Adipose tissue (tissue), 3 donors: ENCODE results near the gene KRTAP12-2. TPM values are rescaled to one million over a fixed set of nuclear protein-coding genes. Genes with fewer than 3 reads are reported as not detected.

Source experiments
- H3K27ac ChIP-seq: one replicate; pipeline ENCODE4 v1.5.1; 2013; ENCODE audit warnings: low read depth, low read length
- WGBS, 3 donors: extraction: QIAGEN DNeasy Blood & Tissue Kit; methylation state at CpG; one replicate each; pipeline ENCODE4 v1.1.7; 2013; 5-methylcytosine and 5-hydroxymethylcytosine counted together
- polyA plus RNA-seq, 3 donors: library from polyadenylated mRNA; stranded (reverse); fragments of 200-250 nt; gene quantifications; one replicate each; pipeline ENCODE4 v1.2.3, GENCODE V29; 2013
- donor health status: healthy with polysubstance abuse.
- donor health status: Bipolar disorder and iron deficiency.
- donor health status: healthy.

KRTAP12-2 gene
- polyA plus RNA-seq = under 1 TPM in 1 of 3 donors, not detected in 2; 0.79 TPM

DNA sequence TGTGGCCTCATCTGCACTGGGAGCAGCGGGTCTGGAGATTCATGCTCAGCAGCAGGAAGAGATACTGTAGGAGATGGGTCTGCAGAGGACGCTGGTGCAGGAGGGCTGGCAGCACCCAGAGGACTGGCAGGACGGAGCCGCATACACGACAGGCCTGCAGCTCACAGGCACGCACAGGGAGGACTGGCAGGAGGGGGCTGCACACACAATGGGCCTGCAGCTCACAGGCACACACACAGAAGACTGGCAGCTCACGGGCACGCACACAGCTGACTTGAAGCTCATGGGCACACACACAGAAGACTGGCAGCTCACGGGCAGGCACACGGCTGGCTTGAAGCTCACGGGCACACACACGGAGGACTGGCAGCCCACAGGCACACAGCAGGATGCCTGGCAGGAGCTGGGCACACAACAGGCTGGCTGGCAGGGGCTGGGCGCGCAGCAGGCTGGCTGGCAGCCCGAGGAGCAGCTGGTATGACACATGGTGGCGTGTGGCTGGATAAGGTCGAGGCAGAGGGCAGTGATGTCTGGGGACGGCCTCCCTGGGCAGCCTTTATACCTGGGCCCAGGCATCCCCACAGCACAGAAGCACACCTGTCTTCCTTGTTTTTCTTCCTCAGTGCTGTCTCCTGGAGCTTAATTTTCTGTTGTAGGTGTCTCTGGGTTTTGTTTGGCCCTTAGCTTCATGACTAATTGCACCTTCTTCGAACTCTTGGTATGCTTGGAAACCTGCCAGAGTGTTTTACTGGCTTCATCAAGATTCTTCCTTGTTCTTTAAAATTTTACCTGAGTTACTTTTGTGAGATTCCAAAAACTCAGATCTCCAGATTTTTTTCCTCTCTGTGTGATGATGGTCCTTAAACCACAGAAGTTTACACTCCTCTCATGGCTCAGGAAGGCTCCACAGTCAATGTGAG lies at the start of gene KRTAP12-2:
Gene KRTAP12-2 (minus strand): TSS at position 527 of the 920 bp plus-strand sequence. CDS start 41 bp downstream, at position 486.
- 58 to 72% (median 69%) methylated on average over 19 of the region's 19 CpGs for WGBS, 3 donors
- H3K27ac ChIP-seq = no peak within 1 kb of the TSS

DNA sequence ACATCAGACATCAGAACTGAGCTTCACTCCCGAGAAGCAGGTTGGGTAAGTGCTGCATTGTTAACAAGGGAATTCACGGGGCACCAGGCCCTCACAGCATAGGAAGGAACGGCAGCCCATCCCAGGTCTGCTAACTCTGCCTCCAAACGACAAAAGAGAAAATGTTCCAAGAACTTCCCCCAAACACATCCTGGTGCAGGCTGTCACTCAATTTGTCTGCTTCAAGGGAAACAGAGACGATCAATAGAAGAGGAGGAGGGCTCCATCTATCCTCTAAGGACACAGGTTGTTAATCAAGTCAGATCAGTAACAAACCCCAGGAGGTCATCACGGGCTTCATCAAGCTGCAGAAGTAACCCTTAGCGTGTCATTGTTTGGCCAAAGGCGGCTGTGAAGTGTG lies 48.2 kb upstream of the KRTAP12-2 start:
- no peak overlapping the region for H3K27ac ChIP-seq
- 14 to 21% (median 17%) methylated on average over 8 of the region's 8 CpGs for WGBS, 3 donors

GRCh38 chr21:44713846-44714245 lies 47.1 kb upstream of the KRTAP12-2 start:
- WGBS, 3 donors = 69 to 86% (median 86%) methylated on average over 10 of the region's 10 CpGs
- H3K27ac ChIP-seq = no peak overlapping the region

GRCh38 chr21:44713130-44713529 lies 46.4 kb upstream of the KRTAP12-2 start:
- H3K27ac ChIP-seq = no peak overlapping the region
- 45 to 59% (median 56%) methylated on average over 9 of the region's 9 CpGs for WGBS, 3 donors

DNA sequence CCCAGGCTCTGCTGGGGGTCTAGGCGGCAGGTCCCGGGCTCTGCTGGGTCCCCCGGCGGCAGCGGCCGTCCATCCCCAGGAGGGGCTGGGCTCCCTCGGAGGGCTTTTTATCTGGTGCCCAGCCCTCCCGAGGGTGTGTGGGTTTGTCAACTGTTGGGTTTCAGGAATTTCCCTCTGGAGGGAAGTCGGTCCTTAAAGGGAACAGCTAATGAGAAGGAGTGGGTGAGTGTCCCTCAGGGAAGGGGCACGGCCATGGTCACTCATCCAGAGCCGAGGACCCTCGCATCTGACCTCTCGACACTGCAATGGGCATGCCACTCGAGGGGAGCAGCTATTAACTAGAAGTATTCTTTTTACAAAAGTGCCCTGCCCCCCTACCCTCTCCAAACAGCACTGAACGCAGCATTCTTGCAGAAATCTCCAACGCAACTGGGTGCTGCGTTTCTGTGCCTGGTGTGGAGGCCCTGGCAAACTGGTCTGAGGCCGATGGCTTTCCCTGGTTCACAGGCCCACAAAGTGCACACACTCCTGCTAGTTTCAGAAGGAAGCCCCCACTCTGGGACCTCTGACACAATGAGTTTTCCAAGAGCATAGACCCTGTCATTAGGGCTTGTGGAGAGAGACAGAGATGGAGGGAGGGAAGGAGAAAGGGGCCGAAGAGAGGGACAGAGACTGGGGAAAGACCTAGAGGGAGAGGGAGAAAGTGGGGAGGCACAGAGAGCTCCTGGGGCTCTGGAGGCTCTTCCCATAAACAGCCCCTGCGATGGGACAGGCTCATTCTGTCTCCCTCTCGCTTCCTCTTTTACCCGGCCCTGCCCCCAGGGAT lies 45.7 kb upstream of the KRTAP12-2 start:
- H3K27ac ChIP-seq = no peak overlapping the region
- 13 to 23% (median 19%) methylated on average over 22 of the region's 22 CpGs for WGBS, 3 donors

- WGBS, 3 donors = 1 to 5% (median 5%) methylated on average over 41 of the region's 41 CpGs
- H3K27ac ChIP-seq = no peak within 1 kb of the TSS
Observed at GRCh38 chr21:44711327-44712202, 44.8 kb upstream of the KRTAP12-2 start, which contains the start of gene TSPEAR. TSPEAR (minus strand) TSS chr21:44711572; CDS start chr21:44711514, 58 bp downstream.

- H3K27ac ChIP-seq = no peak overlapping the region
- 7 to 10% (median 7%) methylated on average over 20 of the region's 20 CpGs for WGBS, 3 donors
Observed at GRCh38 chr21:44710756-44711326, 44.1 kb upstream of the KRTAP12-2 start.

- WGBS, 3 donors = 4 to 5% (median 5%) methylated on average over 17 of the region's 17 CpGs
- no peak overlapping the region for H3K27ac ChIP-seq
Observed at GRCh38 chr21:44710294-44710665, 43.6 kb upstream of the KRTAP12-2 start.

DNA sequence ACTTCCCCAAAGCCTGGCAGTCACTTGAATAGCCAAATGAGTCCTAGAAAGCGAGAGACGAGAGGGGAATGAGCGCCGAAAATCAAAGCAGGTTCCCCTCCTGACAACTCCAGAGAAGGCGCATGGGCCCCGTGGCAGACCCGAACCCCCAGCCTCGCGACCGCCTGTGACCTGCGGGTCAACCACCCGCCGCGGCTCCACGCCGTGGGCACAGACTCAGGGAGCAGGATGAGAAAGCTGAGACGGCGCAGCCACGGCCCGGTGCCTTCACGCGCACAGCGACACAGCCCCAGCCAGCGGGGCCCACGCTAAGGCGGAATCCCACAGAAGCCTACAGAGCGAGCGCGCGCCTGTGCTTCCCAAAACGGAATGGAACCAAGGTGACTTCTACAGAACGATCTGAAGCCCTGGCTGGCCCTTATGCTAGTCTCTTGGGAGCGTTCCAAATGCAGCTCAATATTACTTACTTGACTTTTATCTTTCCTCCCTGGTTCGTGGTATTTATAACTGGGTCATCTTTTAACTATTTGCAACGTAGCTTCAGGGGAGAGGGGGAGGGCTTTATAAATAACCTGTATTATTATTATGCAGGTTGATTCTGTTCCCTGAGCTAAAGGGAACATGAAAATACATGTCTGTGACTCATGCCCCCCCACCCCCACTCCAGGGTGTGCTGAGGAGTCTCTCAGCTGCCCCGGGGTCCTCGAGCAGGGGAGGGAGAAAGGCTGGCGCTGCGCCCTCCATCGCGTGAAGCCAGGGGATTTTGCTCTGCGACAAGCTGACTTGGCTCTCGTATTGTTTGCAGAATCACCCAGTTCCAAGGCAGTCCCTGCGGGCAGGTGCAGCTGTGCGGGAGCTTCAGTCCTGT lies 42.9 kb upstream of the KRTAP12-2 start:
- H3K27ac ChIP-seq = no peak overlapping the region
- WGBS, 3 donors = 3 to 5% (median 5%) methylated on average over 45 of the region's 45 CpGs

DNA sequence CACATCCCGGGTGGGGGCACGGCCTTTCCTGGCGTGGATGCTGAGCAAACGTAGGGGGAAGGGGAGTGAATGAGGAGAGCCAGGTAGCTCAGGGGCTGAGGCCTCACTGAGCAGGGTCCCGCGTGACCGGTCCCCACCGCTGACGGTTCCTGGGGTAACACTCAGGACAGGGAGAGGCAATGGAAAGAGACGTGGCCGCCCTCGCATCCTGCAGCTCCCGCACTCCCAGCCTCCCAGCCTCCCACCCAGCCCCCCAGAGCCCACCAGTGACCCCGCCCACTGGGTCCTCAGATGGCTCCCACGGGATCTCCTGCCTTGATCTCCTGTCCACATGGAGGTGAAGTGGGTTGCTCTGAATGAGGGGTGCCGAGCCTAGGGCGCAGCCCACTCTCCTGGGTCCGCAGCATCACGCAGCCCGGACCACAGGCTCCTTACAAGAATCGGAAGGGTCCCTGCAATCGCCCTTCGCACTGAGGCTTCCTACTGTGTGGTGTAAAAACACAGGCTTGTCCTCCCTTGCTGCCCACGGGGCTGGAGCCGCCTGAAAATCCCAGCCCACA lies 42.2 kb upstream of the KRTAP12-2 start:
- 4 to 12% (median 5%) methylated on average over 24 to 25 of the region's 25 CpGs for WGBS, 3 donors

DNA sequence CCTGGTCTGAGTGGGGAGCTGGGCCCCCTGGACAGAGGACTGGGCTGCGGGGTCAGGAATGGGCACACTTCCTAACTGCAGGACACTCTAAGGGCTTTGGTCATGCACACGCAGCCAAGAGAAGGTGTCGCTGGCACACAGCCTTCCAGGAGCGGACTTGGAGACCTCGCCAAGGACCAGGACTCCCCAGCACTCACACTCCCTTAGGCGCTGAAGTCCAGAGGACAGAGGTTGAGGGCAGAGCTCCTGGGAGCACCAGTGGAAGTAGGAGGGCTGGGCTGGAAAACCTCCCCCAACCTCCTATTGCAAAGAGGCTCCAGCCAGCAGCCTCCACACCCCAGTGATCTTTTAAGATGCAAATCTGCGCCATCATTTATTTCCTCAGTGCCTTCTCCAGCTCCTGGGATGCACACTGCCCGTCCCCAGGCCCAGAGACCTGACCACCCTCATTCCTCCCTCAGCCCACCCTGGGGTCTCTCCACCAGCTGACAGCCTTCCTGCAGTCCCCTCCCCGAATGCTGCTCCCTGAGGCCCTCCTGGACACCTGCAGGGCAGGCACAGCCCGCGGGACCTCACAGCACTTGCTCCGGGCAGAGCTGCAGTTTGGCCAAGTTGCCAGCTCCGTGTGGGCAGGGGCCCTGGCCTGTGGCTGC lies 41.6 kb upstream of the KRTAP12-2 start:
- 4 to 12% (median 9%) methylated on average over 13 of the region's 13 CpGs for WGBS, 3 donors

More for the DNA sequence above, 42.2 kb upstream of the KRTAP12-2 start:
- no peak overlapping the region for H3K27ac ChIP-seq

GRCh38 chr21:44706706-44707581 lies 40.2 kb upstream of the KRTAP12-2 start:
- no peak overlapping the region for H3K27ac ChIP-seq
- WGBS, 3 donors = 7 to 9% (median 7%) methylated on average over 39 to 46 of the region's 46 CpGs

More for the DNA sequence above, 41.6 kb upstream of the KRTAP12-2 start:
- H3K27ac ChIP-seq = no peak overlapping the region

GRCh38 chr21:44706026-44706705 lies 39.4 kb upstream of the KRTAP12-2 start:
- H3K27ac ChIP-seq = no peak overlapping the region
- 6 to 10% (median 8%) methylated on average over 52 to 54 of the region's 54 CpGs for WGBS, 3 donors

- H3K27ac ChIP-seq = no peak overlapping the region
- 17 to 27% (median 18%) methylated on average over 13 of the region's 13 CpGs for WGBS, 3 donors
Observed at GRCh38 chr21:44704636-44705001, 37.9 kb upstream of the KRTAP12-2 start.
